Loucy (cell line): ENCODE results near the gene ESF1.

ENCODE experiments used
- H2AFZ ChIP-seq: fragments of 200-600 bp; sonication (generic); 2 replicates; pipeline ENCODE4 v1.6.0; 2016; ENCODE audit warnings: antibody characterized with exemption, mild to moderate bottlenecking, low read length, moderate library complexity
- H3F3A ChIP-seq: fragments of 200-600 bp; 2 replicates; pipeline ENCODE4 v1.6.0; 2016; ENCODE audit warnings: antibody characterized with exemption, low read depth, mild to moderate bottlenecking
- H3K27me3 ChIP-seq: fragments of 200-600 bp; sonication (generic); 2 replicates; pipeline ENCODE4 v1.6.1; 2014; ENCODE audit warnings: low read length, mild to moderate bottlenecking; ENCODE audit not compliant: insufficient read depth, poor library complexity, severe bottlenecking
- H3K36me3 ChIP-seq: fragments of 200-600 bp; sonication (generic); 2 replicates; pipeline ENCODE4 v1.6.1; 2016; ENCODE audit warnings: low read length; ENCODE audit not compliant: insufficient read depth
- H3K4me1 ChIP-seq: fragments of 200-600 bp; sonication (generic); 2 replicates; pipeline ENCODE4 v1.5.1; 2014; ENCODE audit warnings: low read length, mild to moderate bottlenecking; ENCODE audit not compliant: insufficient read depth, poor library complexity, severe bottlenecking
- H3K4me2 ChIP-seq: fragments of 200-600 bp; sonication (generic); 2 replicates; pipeline ENCODE4 v1.6.0; 2014; ENCODE audit warnings: antibody characterized with exemption, low read length, low read depth, mild to moderate bottlenecking; ENCODE audit not compliant: poor library complexity, severe bottlenecking
- H3K4me3 ChIP-seq: fragments of 200-600 bp; sonication (generic); 2 replicates; pipeline ENCODE4 v1.5.1; 2014; ENCODE audit warnings: low read length, mild to moderate bottlenecking, mixed read lengths; ENCODE audit not compliant: poor library complexity, severe bottlenecking
- H3K79me2 ChIP-seq: fragments of 200-600 bp; sonication (generic); 2 replicates; pipeline ENCODE4 v1.6.1; 2014; ENCODE audit warnings: low read length; ENCODE audit not compliant: insufficient read depth
- H3K9ac ChIP-seq: fragments of 200-600 bp; sonication (generic); 2 replicates; pipeline ENCODE4 v1.6.0; 2014; ENCODE audit warnings: mild to moderate bottlenecking, low read depth, low read length, moderate library complexity; ENCODE audit not compliant: poor library complexity, severe bottlenecking
- H3K9me2 ChIP-seq: fragments of 200-600 bp; sonication (generic); replicated peaks from 2 replicates; pipeline ENCODE4 v1.6.1; 2016; ENCODE audit warnings: low read depth, low read length, mixed read lengths
- H3K9me3 ChIP-seq: fragments of 200-600 bp; sonication (generic); 2 replicates; pipeline ENCODE4 v1.6.1; 2014; ENCODE audit warnings: mild to moderate bottlenecking, antibody characterized with exemption, low read length, low read depth; ENCODE audit not compliant: insufficient read depth
- H4K20me1 ChIP-seq: fragments of 200-600 bp; sonication (generic); 2 replicates; pipeline ENCODE4 v1.6.0; 2014; ENCODE audit warnings: antibody characterized with exemption, low read length, mild to moderate bottlenecking; ENCODE audit not compliant: insufficient read depth, poor library complexity, severe bottlenecking
- EZH2phosphoT487 ChIP-seq: fragments of 200-600 bp; IDR thresholded peaks from 2 replicates; pipeline ENCODE4 v1.6.1; 2018; ENCODE audit warnings: antibody characterized with exemption, mild to moderate bottlenecking, moderate library complexity, borderline replicate concordance
- TF ChIP-seq, protein P1 (sequence below): fragments of 200-600 bp; sonication (generic); conservative IDR thresholded peaks from 2 replicates; pipeline ENCODE4 v1.5.1; 2014; ENCODE audit warnings: mild to moderate bottlenecking, antibody characterized with exemption, low read length

ESF1 gene

DNA sequence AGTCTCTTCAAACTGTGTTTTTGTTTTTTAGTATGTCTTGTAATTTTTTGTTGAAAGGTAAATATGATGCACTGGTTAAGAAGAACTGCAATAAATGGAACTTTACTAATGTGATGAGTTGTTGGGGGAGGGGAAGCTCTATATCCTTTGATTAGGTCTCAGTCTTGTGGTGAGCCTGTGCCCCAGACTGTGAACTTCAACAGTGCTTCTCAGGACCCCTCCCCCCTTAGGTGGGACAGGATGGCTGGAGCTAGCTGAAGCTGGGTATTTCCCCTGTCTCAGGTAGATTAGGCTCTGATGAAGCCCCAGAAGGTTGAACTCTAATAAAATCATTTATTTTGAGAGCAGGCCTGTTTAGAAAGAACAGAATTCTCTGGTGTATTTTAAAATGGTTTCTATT is 114.6 kb downstream of the ESF1 start:
- H3K4me3 ChIP-seq: no peak overlapping the region
- no peak overlapping the region for H3K9ac ChIP-seq
- H3K4me2 ChIP-seq: no peak overlapping the region
- H3K36me3 ChIP-seq: no peaks in the 10 kb centered on the region
- H3K79me2 ChIP-seq: no peaks in the 10 kb centered on the region
- no peaks in the 10 kb centered on the region for H3K9me3 ChIP-seq
- TF ChIP-seq, protein P1, sequence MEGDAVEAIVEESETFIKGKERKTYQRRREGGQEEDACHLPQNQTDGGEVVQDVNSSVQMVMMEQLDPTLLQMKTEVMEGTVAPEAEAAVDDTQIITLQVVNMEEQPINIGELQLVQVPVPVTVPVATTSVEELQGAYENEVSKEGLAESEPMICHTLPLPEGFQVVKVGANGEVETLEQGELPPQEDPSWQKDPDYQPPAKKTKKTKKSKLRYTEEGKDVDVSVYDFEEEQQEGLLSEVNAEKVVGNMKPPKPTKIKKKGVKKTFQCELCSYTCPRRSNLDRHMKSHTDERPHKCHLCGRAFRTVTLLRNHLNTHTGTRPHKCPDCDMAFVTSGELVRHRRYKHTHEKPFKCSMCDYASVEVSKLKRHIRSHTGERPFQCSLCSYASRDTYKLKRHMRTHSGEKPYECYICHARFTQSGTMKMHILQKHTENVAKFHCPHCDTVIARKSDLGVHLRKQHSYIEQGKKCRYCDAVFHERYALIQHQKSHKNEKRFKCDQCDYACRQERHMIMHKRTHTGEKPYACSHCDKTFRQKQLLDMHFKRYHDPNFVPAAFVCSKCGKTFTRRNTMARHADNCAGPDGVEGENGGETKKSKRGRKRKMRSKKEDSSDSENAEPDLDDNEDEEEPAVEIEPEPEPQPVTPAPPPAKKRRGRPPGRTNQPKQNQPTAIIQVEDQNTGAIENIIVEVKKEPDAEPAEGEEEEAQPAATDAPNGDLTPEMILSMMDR: no peak
- TF ChIP-seq EZH2phosphoT487: no peak
- no peaks in the 10 kb centered on the region for H3K4me1 ChIP-seq
- no peaks in the 10 kb centered on the region for H4K20me1 ChIP-seq
- no peaks in the 10 kb centered on the region for H3K27me3 ChIP-seq
- H3K9me2 ChIP-seq: no peaks in the 10 kb centered on the region
- no peaks in the 10 kb centered on the region for H3F3A ChIP-seq
- H2AFZ ChIP-seq: no peak overlapping the region

DNA sequence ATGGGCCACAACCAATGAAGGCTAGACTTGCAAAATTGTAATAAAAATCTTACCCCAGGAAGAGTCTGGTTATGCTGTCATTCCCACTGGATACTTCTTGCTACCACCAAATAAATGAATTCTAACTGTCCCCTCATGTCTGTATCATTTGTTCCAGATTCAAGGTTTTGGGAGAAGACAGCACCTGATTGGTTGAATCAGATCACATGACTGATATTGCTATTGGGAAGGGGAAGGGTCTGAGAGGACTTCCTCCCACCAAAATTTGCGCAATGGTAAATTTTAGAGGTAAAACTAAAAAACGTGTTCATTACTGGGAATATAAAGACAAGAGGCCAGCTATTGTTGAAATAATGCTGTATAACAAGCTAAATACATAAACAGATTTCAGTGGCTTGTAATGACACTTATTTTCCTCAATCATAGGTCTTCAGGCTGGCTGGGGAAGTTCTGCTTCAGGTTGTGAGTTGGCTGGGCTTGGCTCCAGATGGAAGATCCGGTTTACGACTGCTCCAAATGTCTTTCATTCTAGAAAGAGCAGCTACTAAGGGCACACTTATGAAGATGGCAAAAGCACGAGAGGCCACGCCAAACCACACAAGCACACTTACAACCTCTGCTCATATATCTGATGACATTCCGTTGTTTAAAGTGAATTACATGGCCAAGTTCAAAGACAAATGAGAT is 118.9 kb downstream of the ESF1 start:
- Histone ChIP-seq H3K4me1 (no peaks in the 10 kb centered on the region), H2AFZ (no peak overlapping the region), H3K4me3 (no peak overlapping the region), H3K36me3 (no peaks in the 10 kb centered on the region), H3K27me3 (no peaks in the 10 kb centered on the region), H3K9me3 (no peaks in the 10 kb centered on the region), H3K9me2 (no peaks in the 10 kb centered on the region), H4K20me1 (no peaks in the 10 kb centered on the region), H3F3A (no peaks in the 10 kb centered on the region), H3K9ac (no peak overlapping the region), H3K79me2 (no peaks in the 10 kb centered on the region), H3K4me2 (no peak overlapping the region)
- TF ChIP-seq EZH2phosphoT487: no peak
- TF ChIP-seq, protein P1: no peak
